OCI-LY7 (cell line): ENCODE data around the gene ASIC2. TPM values are rescaled to one million over a fixed set of nuclear protein-coding genes. Genes with fewer than 3 reads are reported as not detected.

ENCODE experiments used
- BruUV-seq: library from RNA; stranded (reverse); fragments of 400-500 nt; replicated peaks from 2 replicates; lab custom pipeline; 2021; lab: Mats Ljungman, UMichigan
- CTCF ChIA-PET: fragments of 300-600 bp; sonication (Branson Sonifier 250); formaldehyde crosslinking; loops from one replicate; lab custom pipeline; 2022; ENCODE audit warnings: antibody characterized with exemption; ENCODE audit not compliant: unreplicated experiment; lab: Charles Lee
- POLR2A ChIA-PET: fragments of 300-600 bp; sonication (Branson Sonifier 250); formaldehyde crosslinking; loops from one replicate; lab custom pipeline; 2022; ENCODE audit warnings: antibody characterized with exemption; lab: Charles Lee
- DNase-seq: peaks from one replicate; pipeline ENCODE4 v3.0.0-alpha.2; 2015; ENCODE audit warnings: low spot score
- H2AFZ ChIP-seq: fragments of 200-600 bp; sonication (generic), shearing (Covaris generic); 2 replicates; pipeline ENCODE4 v1.6.1; 2014; ENCODE audit warnings: mild to moderate bottlenecking, antibody characterized with exemption, low read length, moderate library complexity
- H3K27ac ChIP-seq: fragments of 200-600 bp; sonication (generic); 2 replicates; pipeline ENCODE4 v1.5.1; 2014; ENCODE audit warnings: mixed run types, low read depth, mild to moderate bottlenecking, moderate library complexity, low read length, inconsistent platforms; ENCODE audit not compliant: poor library complexity, severe bottlenecking
- H3K36me3 ChIP-seq: fragments of 200-600 bp; sonication (generic); 2 replicates; pipeline ENCODE4 v1.6.1; 2014; ENCODE audit warnings: mild to moderate bottlenecking, antibody characterized with exemption, low read length, moderate library complexity, mixed read lengths; ENCODE audit not compliant: insufficient read depth
- H3K4me1 ChIP-seq: fragments of 200-600 bp; sonication (generic); 2 replicates; pipeline ENCODE4 v1.5.1; 2014; ENCODE audit warnings: mild to moderate bottlenecking, low read length; ENCODE audit not compliant: insufficient read depth, poor library complexity, severe bottlenecking
- H3K4me2 ChIP-seq: fragments of 200-600 bp; sonication (generic); 2 replicates; pipeline ENCODE4 v1.6.1; 2014; ENCODE audit warnings: mild to moderate bottlenecking, low read length
- H3K4me3 ChIP-seq: fragments of 200-600 bp; sonication (generic); 2 replicates; pipeline ENCODE4 v1.5.1; 2014; ENCODE audit warnings: mild to moderate bottlenecking, low read depth, low read length; ENCODE audit not compliant: poor library complexity, severe bottlenecking
- H3K79me2 ChIP-seq: fragments of 200-600 bp; sonication (generic); 2 replicates; pipeline ENCODE4 v1.6.1; 2016; ENCODE audit warnings: low read depth, mild to moderate bottlenecking, low read length, moderate library complexity, mixed read lengths; ENCODE audit not compliant: insufficient read depth
- H3K9me2 ChIP-seq: fragments of 200-600 bp; sonication (generic); 2 replicates; pipeline ENCODE4 v1.6.1; 2016; ENCODE audit warnings: mild to moderate bottlenecking, low read length, mixed read lengths; ENCODE audit not compliant: insufficient read depth
- H3K9me3 ChIP-seq: fragments of 200-600 bp; sonication (generic); 2 replicates; pipeline ENCODE4 v1.6.1; 2014; ENCODE audit warnings: mild to moderate bottlenecking, mixed run types, low read length, mixed read lengths
- H4K20me1 ChIP-seq: fragments of 200-600 bp; sonication (generic); 2 replicates; pipeline ENCODE4 v1.6.1; 2014; ENCODE audit warnings: mild to moderate bottlenecking, antibody characterized with exemption, low read length, moderate library complexity, mixed read lengths; ENCODE audit not compliant: insufficient read depth
- EZH2phosphoT487 ChIP-seq: fragments of 200-600 bp; sonication (generic); IDR thresholded peaks from 2 replicates; pipeline ENCODE4 v1.6.1; 2018; ENCODE audit warnings: low read depth, borderline replicate concordance, mild to moderate bottlenecking, mixed run types, antibody characterized with exemption, low read length, moderate library complexity, mixed read lengths
- intact Hi-C: fragments of 100-400 bp; cut with micrococcal nuclease; formaldehyde crosslinking; loops from one replicate; pipeline ENCODE4 v1.10.0; 2022; ENCODE audit not compliant: unreplicated experiment
- total RNA-seq, 2 experiments: library from RNA; depleted of rRNA in 1 of 2; stranded (reverse); fragments of >200 nt in 1 of 2; shearing (Covaris generic) in 1 of 2; gene quantifications; 2 replicates each; pipeline ENCODE4 v1.2.3, GENCODE V29; 2014 to 2022
- TF ChIP-seq, protein P1 (sequence below): fragments of 200-600 bp; sonication (generic); conservative IDR thresholded peaks from 2 replicates; pipeline ENCODE4 v1.5.1; 2014; ENCODE audit warnings: mild to moderate bottlenecking, antibody characterized with exemption, low read length, moderate library complexity, mixed read lengths

The ASIC2 gene
- total RNA-seq, 2 experiments from 2014 or later = not detected

DNA sequence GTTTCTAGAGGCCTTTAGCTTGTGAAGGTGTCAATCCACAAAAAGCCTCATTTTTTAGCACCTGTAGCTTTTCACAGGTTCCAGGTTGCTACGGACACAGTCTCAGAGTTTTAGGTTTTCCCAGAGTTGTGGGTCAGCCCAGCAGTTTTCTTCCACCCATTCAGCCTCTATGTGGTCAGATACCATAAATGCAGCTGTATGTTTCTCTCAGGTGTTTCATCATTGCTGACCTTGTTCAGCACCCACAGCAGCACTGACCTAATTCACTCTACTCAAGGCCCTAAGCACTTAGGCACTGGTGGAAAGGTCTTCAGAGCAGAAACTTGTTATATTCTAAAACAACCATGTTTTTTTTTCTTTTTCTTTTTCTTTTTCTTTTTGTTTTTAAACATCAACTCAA is 316.5 kb downstream of the ASIC2 start:
- no peak overlapping the region for H3K27ac ChIP-seq
- H4K20me1 ChIP-seq = no peaks in the 10 kb centered on the region
- no peaks in the 10 kb centered on the region for H3K4me1 ChIP-seq
- H3K79me2 ChIP-seq = no peaks in the 10 kb centered on the region
- TF ChIP-seq EZH2phosphoT487 = no peak
- TF ChIP-seq, protein P1, sequence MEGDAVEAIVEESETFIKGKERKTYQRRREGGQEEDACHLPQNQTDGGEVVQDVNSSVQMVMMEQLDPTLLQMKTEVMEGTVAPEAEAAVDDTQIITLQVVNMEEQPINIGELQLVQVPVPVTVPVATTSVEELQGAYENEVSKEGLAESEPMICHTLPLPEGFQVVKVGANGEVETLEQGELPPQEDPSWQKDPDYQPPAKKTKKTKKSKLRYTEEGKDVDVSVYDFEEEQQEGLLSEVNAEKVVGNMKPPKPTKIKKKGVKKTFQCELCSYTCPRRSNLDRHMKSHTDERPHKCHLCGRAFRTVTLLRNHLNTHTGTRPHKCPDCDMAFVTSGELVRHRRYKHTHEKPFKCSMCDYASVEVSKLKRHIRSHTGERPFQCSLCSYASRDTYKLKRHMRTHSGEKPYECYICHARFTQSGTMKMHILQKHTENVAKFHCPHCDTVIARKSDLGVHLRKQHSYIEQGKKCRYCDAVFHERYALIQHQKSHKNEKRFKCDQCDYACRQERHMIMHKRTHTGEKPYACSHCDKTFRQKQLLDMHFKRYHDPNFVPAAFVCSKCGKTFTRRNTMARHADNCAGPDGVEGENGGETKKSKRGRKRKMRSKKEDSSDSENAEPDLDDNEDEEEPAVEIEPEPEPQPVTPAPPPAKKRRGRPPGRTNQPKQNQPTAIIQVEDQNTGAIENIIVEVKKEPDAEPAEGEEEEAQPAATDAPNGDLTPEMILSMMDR = no peak
- intact Hi-C loops = no loop called here
- BruUV-seq = no TSS peak
- H3K4me3 ChIP-seq = no peak overlapping the region
- H2AFZ ChIP-seq = no peak overlapping the region
- DNase-seq = no peak
- ChIA-PET CTCF (no interaction called here), POLR2A (interaction anchor here (0.6 kb wide), 1 partner anchor 17 kb away, joined by 3 read pairs; no protein-coding TSS in a partner anchor)
- H3K4me2 ChIP-seq = no peak overlapping the region
- no peaks in the 10 kb centered on the region for H3K36me3 ChIP-seq
- H3K9me3 ChIP-seq = no peaks in the 10 kb centered on the region
- H3K9me2 ChIP-seq = no peaks in the 10 kb centered on the region

DNA sequence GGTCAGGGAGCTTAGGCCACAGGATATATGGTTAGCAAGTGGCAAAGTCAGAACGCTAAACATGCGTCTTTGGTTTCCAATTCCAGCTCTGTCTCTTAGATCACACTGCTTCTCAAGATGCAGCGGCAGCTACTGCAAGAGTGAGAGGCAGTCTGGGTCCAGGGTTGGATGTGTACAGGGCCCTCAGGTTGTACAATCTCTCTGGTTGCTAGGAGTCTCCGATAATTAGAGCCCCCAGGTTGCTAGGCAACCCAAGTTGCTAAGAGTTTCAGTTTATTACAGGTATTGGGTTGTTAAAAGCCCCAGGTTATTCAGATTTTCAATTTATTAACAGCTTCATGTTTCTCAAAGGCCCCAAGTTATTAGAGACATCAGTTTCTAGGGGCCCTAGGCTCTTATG is 317.0 kb downstream of the ASIC2 start:
- Histone ChIP-seq H3K4me1 (no peaks in the 10 kb centered on the region), H3K4me3 (no peak overlapping the region), H3K9me2 (no peaks in the 10 kb centered on the region), H3K27ac (no peak overlapping the region), H2AFZ (no peak overlapping the region), H3K4me2 (no peak overlapping the region), H4K20me1 (no peaks in the 10 kb centered on the region), H3K36me3 (no peaks in the 10 kb centered on the region), H3K9me3 (no peaks in the 10 kb centered on the region), H3K79me2 (no peaks in the 10 kb centered on the region)
- TF ChIP-seq, protein P1 = no peak
- no peak for TF ChIP-seq EZH2phosphoT487
- CTCF ChIA-PET = no interaction called here
- intact Hi-C loops = no loop called here
- DNase-seq = no peak
- no TSS peak for BruUV-seq
- POLR2A ChIA-PET = interaction anchor here (0.6 kb wide), 1 partner anchor 16 kb away, joined by 3 read pairs; no protein-coding TSS in a partner anchor

DNA sequence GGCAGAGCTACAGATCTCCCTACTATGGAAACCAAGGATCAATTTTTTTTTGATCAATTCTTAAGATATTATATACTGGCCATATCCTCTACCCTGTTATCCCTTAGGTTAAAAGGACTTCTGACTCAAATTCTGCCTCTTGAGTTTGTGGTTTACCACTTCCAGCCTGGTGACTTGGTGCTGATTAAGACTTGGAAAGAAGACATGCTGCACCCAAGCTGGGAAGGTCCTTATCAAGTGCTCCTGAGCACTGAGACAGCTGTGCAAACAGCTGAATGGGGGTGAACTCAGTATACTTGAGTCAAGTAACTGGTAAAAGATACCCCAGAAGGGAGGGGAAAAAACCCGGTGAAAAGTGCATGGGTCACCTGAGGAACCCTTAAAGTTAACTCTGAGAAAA is 321.9 kb downstream of the ASIC2 start:
- H4K20me1 ChIP-seq = no peaks in the 10 kb centered on the region
- ChIA-PET POLR2A (no interaction called here), CTCF (no interaction called here)
- H3K27ac ChIP-seq = no peak overlapping the region
- TF ChIP-seq, protein P1 = no peak
- TF ChIP-seq EZH2phosphoT487 = no peak
- H3K9me3 ChIP-seq = no peaks in the 10 kb centered on the region
- H3K36me3 ChIP-seq = no peaks in the 10 kb centered on the region
- no peaks in the 10 kb centered on the region for H3K79me2 ChIP-seq
- DNase-seq = no peak
- no peak overlapping the region for H3K4me2 ChIP-seq
- no peaks in the 10 kb centered on the region for H3K4me1 ChIP-seq
- no peaks in the 10 kb centered on the region for H3K9me2 ChIP-seq
- intact Hi-C loops = no loop called here
- no TSS peak for BruUV-seq
- H2AFZ ChIP-seq = no peak overlapping the region
- no peak overlapping the region for H3K4me3 ChIP-seq
